HEK293 (cell line): ENCODE measurements around the gene MNT.

Experiments used
- RBAK ChIP-seq: fragments of 450-650 bp; formaldehyde crosslinking; IDR thresholded peaks from 2 replicates; pipeline ENCODE4 v1.5.1; 2016; ENCODE audit warnings: missing biosample characterization, missing genetic modification characterization
- TCF7L2 ChIP-seq: IDR thresholded peaks from 2 replicates; pipeline ENCODE4 v1.6.1; 2011; ENCODE audit warnings: low read depth, mild to moderate bottlenecking, inconsistent platforms, low read length, moderate library complexity, borderline replicate concordance
- YY1 ChIP-seq: fragments of 450-650 bp; formaldehyde crosslinking; IDR thresholded peaks from 2 replicates; pipeline ENCODE4 v1.5.1; 2018; ENCODE audit warnings: missing biosample characterization, missing genetic modification characterization
- ZNF175 ChIP-seq: fragments of 450-650 bp; formaldehyde crosslinking; IDR thresholded peaks from 2 replicates; pipeline ENCODE4 v1.5.1; 2016; ENCODE audit warnings: missing biosample characterization, missing genetic modification characterization
- ZNF274 ChIP-seq, 2 experiments: fragments of 200-500 bp in 1 of 2; fragments of 450-650 bp in 1 of 2; sonication (Bioruptor generic) in 1 of 2; formaldehyde crosslinking in 1 of 2; IDR thresholded peaks; 2 replicates each; pipeline versions ENCODE4 v1.5.1 to v1.6.1; 2014 to 2016; ENCODE audit warnings: borderline replicate concordance in 1 of 2, inconsistent platforms in 1 of 2, low read length in 1 of 2, missing biosample characterization in 1 of 2, missing genetic modification characterization in 1 of 2
- ZNF514 ChIP-seq: fragments of 450-650 bp; formaldehyde crosslinking; IDR thresholded peaks from 2 replicates; pipeline ENCODE4 v1.5.1; 2016; ENCODE audit warnings: missing biosample characterization, missing genetic modification characterization
- ZNF792 ChIP-seq: fragments of 450-650 bp; formaldehyde crosslinking; IDR thresholded peaks from 2 replicates; pipeline ENCODE4 v1.5.1; 2016; ENCODE audit warnings: missing biosample characterization, missing genetic modification characterization
- TF ChIP-seq, protein P1 (sequence below): fragments of 450-650 bp; formaldehyde crosslinking; IDR thresholded peaks from 2 replicates; pipeline ENCODE4 v1.5.1; 2016; ENCODE audit warnings: missing biosample characterization, missing genetic modification characterization

DNA sequence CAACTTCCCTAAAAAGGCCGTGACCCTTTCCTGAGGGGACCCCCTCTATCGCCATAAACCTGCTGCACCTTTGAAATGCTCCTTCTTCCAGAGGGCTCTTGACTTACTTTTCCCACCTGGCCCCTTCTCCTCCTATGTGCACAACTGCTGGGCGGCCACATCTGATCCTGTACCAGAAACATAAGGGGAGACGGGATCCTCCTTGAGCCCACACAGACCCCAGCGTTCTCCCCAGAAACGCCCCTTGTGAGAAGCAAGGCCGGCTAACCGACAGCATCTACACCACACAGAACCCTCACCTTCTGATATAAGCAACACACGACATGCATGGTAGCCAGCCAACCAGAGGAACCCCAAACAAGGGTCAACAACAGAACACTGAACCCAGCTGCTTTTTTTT, 14.2 kb upstream of the MNT start:
- TF ChIP-seq, protein P1, sequence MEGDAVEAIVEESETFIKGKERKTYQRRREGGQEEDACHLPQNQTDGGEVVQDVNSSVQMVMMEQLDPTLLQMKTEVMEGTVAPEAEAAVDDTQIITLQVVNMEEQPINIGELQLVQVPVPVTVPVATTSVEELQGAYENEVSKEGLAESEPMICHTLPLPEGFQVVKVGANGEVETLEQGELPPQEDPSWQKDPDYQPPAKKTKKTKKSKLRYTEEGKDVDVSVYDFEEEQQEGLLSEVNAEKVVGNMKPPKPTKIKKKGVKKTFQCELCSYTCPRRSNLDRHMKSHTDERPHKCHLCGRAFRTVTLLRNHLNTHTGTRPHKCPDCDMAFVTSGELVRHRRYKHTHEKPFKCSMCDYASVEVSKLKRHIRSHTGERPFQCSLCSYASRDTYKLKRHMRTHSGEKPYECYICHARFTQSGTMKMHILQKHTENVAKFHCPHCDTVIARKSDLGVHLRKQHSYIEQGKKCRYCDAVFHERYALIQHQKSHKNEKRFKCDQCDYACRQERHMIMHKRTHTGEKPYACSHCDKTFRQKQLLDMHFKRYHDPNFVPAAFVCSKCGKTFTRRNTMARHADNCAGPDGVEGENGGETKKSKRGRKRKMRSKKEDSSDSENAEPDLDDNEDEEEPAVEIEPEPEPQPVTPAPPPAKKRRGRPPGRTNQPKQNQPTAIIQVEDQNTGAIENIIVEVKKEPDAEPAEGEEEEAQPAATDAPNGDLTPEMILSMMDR: no peak
- no peak for TF ChIP-seq RBAK (tag by site-specific recombination)
- no peak for TF ChIP-seq ZNF175
- no peak for TF ChIP-seq TCF7L2
- no peak for TF ChIP-seq ZNF514 (tag by site-specific recombination)
- TF ChIP-seq YY1 (tag by site-specific recombination): no peak
- no peak for TF ChIP-seq ZNF792 (tag by site-specific recombination)
- TF ChIP-seq ZNF274 (IDR thresholded peaks at IDR 0.05; ENCODE audit: low read length): no peak
- TF ChIP-seq ZNF274 (tag by site-specific recombination; IDR thresholded peaks at IDR 0.05; ENCODE audit: borderline replicate concordance): no peak
